Suprapubic skin (tissue), 3 donors: ENCODE measurements around the gene ANKMY1.

Experiments
- CTCF ChIP-seq, 2 donors: fragments of 200-600 bp in 1 of 2; fragments of 450-650 bp in 1 of 2; sonication (generic) in 1 of 2; IDR thresholded peaks; one replicate each; pipeline ENCODE4 v1.5.1; 2016 to 2019; ENCODE audit warnings: antibody characterized with exemption in 2 of 2, mild to moderate bottlenecking in 1 of 2, moderate library complexity in 1 of 2
- POLR2A ChIP-seq, 2 donors: fragments of 450-650 bp; IDR thresholded peaks; one replicate each; pipeline ENCODE4 v1.6.1; 2017; ENCODE audit warnings: antibody characterized with exemption in 2 of 2, mild to moderate bottlenecking in 2 of 2, moderate library complexity in 2 of 2

GRCh38 chr2:240482141-240482540 lies 75.6 kb downstream of the ANKMY1 start:
- TF ChIP-seq POLR2A (IDR thresholded peaks at IDR 0.05) (no peak), CTCF (IDR thresholded peaks at IDR 0.05) (no peak)
